ENCODE data around the gene KLK3.
"Not testable (repeated sequence)": the region's sequence is repeated elsewhere in the genome, so short reads cannot be mapped to it uniquely, and the experiment has no call there.

Gene KLK3

GRCh38 chr19:50861496-50862286, 7.0 kb downstream of the KLK3 start:
- no peak for DNase-seq (ENCODE audit: low read depth in 2 of 2)

- no peak for DNase-seq (ENCODE audit: low read depth in 2 of 2)
These were observed 14.8 kb downstream of the KLK3 start for GRCh38 chr19:50869479-50869878.

- DNase-seq (ENCODE audit: low read depth in 2 of 2), result peak in 1 of 2 experiments; percentile 24
These were observed 15.8 kb downstream of the KLK3 start for GRCh38 chr19:50870417-50871089.

- DNase-seq (ENCODE audit: low read depth in 2 of 2), result no peak
These were observed 18.3 kb downstream of the KLK3 start, which contains the start of gene KLK2 for GRCh38 chr19:50873056-50873455. Gene KLK2, plus strand, starts transcription at chr19:50873439. Its CDS starts 35 bp downstream, at chr19:50873474.

GRCh38 chr19:50874211-50874610, 19.5 kb downstream of the KLK3 start:
- DNase-seq (ENCODE audit: low read depth in 2 of 2), result no peak

- DNase-seq (ENCODE audit: low read depth in 2 of 2), result no peak
These were observed 21.2 kb downstream of the KLK3 start for GRCh38 chr19:50875795-50876422.

- DNase-seq (ENCODE audit: low read depth in 2 of 2), result no peak
These were observed 21.7 kb downstream of the KLK3 start for GRCh38 chr19:50876456-50876855.

GRCh38 chr19:50877338-50877737, 22.6 kb downstream of the KLK3 start:
- DNase-seq (ENCODE audit: low read depth in 2 of 2), result no peak

GRCh38 chr19:50878851-50879250, 24.1 kb downstream of the KLK3 start:
- DNase-seq (ENCODE audit: low read depth in 2 of 2), result no peak

GRCh38 chr19:50880241-50880640, 25.5 kb downstream of the KLK3 start:
- DNase-seq (ENCODE audit: low read depth in 2 of 2), result no peak

GRCh38 chr19:50882188-50882587, 27.5 kb downstream of the KLK3 start:
- DNase-seq (ENCODE audit: low read depth in 2 of 2), result no peak

- DNase-seq (ENCODE audit: low read depth in 2 of 2), result no peak
These were observed 34.9 kb downstream of the KLK3 start for GRCh38 chr19:50889638-50890037.

- DNase-seq (ENCODE audit: low read depth in 2 of 2), result no peak
These were observed 35.9 kb downstream of the KLK3 start for GRCh38 chr19:50890422-50891252.

GRCh38 chr19:50891253-50891625, 36.5 kb downstream of the KLK3 start:
- no peak for DNase-seq (ENCODE audit: low read depth in 2 of 2)

- no peak for DNase-seq (ENCODE audit: low read depth in 2 of 2)
These were observed 38.5 kb downstream of the KLK3 start for GRCh38 chr19:50893047-50893736.

- DNase-seq (ENCODE audit: low read depth in 2 of 2), result no peak
These were observed 40.0 kb downstream of the KLK3 start for GRCh38 chr19:50894478-50895356.

GRCh38 chr19:50896089-50896590, 41.4 kb downstream of the KLK3 start:
- DNase-seq (ENCODE audit: low read depth in 2 of 2), result not testable (repeated sequence)

- DNase-seq (ENCODE audit: low read depth in 2 of 2), result no peak
These were observed 42.0 kb downstream of the KLK3 start for GRCh38 chr19:50896591-50897190.

- DNase-seq (ENCODE audit: low read depth in 2 of 2), result no peak
These were observed 42.5 kb downstream of the KLK3 start for GRCh38 chr19:50897191-50897607.

GRCh38 chr19:50897612-50898011, 42.9 kb downstream of the KLK3 start:
- no peak for DNase-seq (ENCODE audit: low read depth in 2 of 2)

Measured in stimulated activated CD4-positive, alpha-beta T cell treated with anti-CD3 and anti-CD28 coated beads, Interleukin-12 subunit alpha, Interleukin-12 subunit beta, amount 100 ng/mL, for 24 hours (primary cell).